Ishikawa (cell line): ENCODE measurements around the gene OR2C3.

Source experiments
- CEBPB ChIP-seq: IDR thresholded peaks from 2 replicates; pipeline ENCODE4 v1.6.1; 2012
- CREB1 ChIP-seq: IDR thresholded peaks from 2 replicates; pipeline ENCODE4 v1.6.1; 2012; ENCODE audit warnings: low read depth
- EGR1 ChIP-seq: IDR thresholded peaks from 2 replicates; pipeline ENCODE4 v1.6.1; 2012
- EP300 ChIP-seq: IDR thresholded peaks from 2 replicates; pipeline ENCODE4 v1.6.1; 2012; ENCODE audit warnings: borderline replicate concordance
- FOXM1 ChIP-seq: IDR thresholded peaks from 2 replicates; pipeline ENCODE4 v1.6.1; 2012; ENCODE audit warnings: low read depth, borderline replicate concordance
- NFIC ChIP-seq: IDR thresholded peaks from 2 replicates; pipeline ENCODE4 v1.6.1; 2012
- RAD21 ChIP-seq: IDR thresholded peaks from 2 replicates; pipeline ENCODE4 v1.6.1; 2012; ENCODE audit warnings: low read depth
- TAF1 ChIP-seq: IDR thresholded peaks from 2 replicates; pipeline ENCODE4 v1.6.1; 2012; ENCODE audit warnings: low read depth, mild to moderate bottlenecking
- TCF12 ChIP-seq: IDR thresholded peaks from 2 replicates; pipeline ENCODE4 v1.6.1; 2012; ENCODE audit warnings: low read depth
- TEAD4 ChIP-seq: IDR thresholded peaks from 2 replicates; pipeline ENCODE4 v1.6.1; 2012
- YY1 ChIP-seq: IDR thresholded peaks from 2 replicates; pipeline ENCODE4 v1.6.1; 2012; ENCODE audit warnings: low read depth
- ZBTB7A ChIP-seq: IDR thresholded peaks from 2 replicates; pipeline ENCODE4 v1.6.1; 2012; ENCODE audit warnings: low read depth
- TF ChIP-seq, protein P1 (sequence below): IDR thresholded peaks from 2 replicates; pipeline ENCODE4 v1.6.1; 2012; ENCODE audit warnings: low read depth, mild to moderate bottlenecking
- TF ChIP-seq, protein P2 (sequence below): IDR thresholded peaks from 2 replicates; pipeline ENCODE4 v1.6.1; 2012
- TF ChIP-seq, protein P3 (sequence below): IDR thresholded peaks from 2 replicates; pipeline ENCODE4 v1.6.1; 2012

Gene OR2C3

DNA sequence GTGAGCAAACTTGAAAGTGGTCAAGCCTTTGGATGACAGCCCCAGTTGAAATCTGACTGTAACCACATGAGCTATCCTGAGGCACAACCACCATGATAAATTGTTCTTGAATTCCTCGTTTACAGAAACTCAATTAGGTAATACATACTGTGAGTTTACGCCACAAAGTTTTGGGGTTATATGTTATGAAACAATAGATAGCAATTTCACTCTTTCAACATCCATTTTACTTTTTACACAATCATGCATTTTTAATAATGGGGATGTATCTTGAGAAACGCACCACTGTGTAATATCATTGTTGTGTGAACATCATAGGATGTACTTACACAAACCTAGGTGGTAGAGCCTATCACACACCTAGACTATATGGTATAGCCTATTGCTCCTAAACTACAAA is 35.4 kb downstream of the OR2C3 start:
- TF ChIP-seq, protein P1, sequence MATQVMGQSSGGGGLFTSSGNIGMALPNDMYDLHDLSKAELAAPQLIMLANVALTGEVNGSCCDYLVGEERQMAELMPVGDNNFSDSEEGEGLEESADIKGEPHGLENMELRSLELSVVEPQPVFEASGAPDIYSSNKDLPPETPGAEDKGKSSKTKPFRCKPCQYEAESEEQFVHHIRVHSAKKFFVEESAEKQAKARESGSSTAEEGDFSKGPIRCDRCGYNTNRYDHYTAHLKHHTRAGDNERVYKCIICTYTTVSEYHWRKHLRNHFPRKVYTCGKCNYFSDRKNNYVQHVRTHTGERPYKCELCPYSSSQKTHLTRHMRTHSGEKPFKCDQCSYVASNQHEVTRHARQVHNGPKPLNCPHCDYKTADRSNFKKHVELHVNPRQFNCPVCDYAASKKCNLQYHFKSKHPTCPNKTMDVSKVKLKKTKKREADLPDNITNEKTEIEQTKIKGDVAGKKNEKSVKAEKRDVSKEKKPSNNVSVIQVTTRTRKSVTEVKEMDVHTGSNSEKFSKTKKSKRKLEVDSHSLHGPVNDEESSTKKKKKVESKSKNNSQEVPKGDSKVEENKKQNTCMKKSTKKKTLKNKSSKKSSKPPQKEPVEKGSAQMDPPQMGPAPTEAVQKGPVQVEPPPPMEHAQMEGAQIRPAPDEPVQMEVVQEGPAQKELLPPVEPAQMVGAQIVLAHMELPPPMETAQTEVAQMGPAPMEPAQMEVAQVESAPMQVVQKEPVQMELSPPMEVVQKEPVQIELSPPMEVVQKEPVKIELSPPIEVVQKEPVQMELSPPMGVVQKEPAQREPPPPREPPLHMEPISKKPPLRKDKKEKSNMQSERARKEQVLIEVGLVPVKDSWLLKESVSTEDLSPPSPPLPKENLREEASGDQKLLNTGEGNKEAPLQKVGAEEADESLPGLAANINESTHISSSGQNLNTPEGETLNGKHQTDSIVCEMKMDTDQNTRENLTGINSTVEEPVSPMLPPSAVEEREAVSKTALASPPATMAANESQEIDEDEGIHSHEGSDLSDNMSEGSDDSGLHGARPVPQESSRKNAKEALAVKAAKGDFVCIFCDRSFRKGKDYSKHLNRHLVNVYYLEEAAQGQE = no peak
- TF ChIP-seq NFIC (no peak), TCF12 (no peak), CEBPB (no peak), RAD21 (no peak), CREB1 (no peak), YY1 (no peak)
- TF ChIP-seq, protein P2, sequence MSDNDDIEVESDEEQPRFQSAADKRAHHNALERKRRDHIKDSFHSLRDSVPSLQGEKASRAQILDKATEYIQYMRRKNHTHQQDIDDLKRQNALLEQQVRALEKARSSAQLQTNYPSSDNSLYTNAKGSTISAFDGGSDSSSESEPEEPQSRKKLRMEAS = no peak

DNA sequence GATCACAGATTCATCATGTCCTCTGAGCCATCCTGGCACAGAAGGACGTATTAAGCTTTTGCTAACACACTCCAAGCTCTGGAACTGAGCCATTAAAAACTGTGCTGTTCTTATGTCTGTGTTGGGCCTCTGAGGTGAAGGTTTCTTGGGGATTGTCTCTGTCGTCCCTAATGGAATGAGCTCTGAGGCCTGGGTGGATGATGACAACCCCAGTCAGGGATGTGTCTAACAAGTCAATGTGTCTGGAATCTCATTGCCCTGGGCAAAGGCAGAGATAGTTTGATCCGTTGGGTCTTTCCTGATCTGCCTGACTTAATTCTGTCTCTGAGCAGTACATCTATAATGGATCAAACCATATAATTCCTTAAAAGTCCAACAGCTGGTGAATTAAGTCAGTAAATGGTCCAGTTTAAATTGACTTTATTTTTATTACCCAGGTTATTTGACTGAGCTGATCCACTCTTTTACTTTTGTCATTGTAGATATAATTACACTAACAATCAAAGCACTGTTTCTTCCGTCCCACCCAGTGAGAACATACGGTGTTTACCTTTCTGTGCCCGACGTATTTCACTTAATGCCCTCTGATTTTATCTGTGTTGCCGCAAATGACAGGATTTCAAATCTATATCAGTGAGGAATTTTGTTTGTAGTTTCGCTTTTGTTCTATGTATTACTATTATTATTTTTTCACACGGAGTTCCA is 39.5 kb downstream of the OR2C3 start:
- TF ChIP-seq TCF12 (no peak), NFIC (no peak), TAF1 (no peak), FOXM1 (no peak), RAD21 (no peak), CREB1 (no peak), CEBPB (no peak), YY1 (no peak), EP300 (no peak), EGR1 (no peak), ZBTB7A (no peak), TEAD4 (no peak)
- TF ChIP-seq, protein P1 = no peak
- TF ChIP-seq, protein P3, sequence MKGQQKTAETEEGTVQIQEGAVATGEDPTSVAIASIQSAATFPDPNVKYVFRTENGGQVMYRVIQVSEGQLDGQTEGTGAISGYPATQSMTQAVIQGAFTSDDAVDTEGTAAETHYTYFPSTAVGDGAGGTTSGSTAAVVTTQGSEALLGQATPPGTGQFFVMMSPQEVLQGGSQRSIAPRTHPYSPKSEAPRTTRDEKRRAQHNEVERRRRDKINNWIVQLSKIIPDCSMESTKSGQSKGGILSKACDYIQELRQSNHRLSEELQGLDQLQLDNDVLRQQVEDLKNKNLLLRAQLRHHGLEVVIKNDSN = no peak
- TF ChIP-seq, protein P2 = no peak

DNA sequence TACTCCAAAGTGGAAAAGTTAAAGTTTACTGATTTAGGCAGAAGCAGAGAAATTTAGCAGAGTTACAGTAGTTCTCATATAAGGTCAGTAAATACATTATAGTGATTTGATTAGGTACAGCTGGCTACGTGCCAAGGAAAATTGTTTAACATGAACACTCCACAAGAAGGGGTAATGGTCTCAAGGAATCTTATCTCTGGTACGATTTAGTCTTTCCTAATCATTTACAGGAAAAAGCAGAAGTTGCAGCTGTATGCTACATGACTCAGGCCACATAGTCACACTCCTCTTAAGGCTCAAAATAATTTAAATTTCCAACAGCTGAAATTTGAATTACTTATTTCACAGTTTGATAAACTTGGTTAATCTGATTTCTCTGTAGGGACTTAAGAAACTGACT is 41.5 kb downstream of the OR2C3 start:
- TF ChIP-seq TAF1 = no peak
- TF ChIP-seq, protein P3 = no peak

DNA sequence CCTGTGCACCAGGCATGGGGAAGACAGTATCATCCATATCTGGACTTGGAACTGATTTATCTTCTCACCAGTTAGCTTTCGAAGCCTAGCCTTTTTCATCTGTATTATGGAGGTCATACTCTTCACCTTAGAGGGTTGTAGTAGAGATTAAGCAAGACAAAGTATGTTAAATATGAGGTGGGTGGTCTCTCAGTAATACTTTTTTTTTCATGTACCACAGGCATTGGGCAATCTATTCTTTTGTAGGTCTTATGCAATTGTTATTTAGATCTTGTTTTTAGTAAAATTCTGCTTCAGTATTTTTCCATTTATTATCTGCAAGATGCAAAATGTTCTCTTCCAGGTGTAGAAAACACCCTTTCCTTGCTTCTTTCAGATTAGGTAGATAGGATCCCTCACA is 43.1 kb downstream of the OR2C3 start:
- no peak for TF ChIP-seq YY1
- TF ChIP-seq, protein P1 = no peak
- no peak for TF ChIP-seq FOXM1
- no peak for TF ChIP-seq TCF12
- no peak for TF ChIP-seq ZBTB7A
- no peak for TF ChIP-seq EGR1
- TF ChIP-seq NFIC = no peak

DNA sequence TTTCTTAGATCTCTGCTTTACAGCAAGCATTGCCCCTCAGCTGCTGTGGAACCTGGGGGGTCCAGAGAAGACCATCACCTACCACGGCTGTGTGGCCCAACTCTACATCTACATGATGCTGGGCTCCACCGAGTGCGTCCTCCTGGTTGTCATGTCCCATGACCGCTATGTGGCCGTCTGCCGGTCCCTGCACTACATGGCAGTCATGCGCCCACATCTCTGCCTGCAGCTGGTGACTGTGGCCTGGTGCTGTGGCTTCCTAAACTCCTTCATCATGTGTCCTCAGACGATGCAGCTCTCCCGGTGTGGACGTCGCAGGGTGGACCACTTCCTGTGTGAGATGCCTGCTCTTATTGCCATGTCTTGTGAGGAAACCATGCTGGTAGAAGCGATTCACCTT is 44.9 kb downstream of the OR2C3 start:
- no peak for TF ChIP-seq CREB1
- TF ChIP-seq, protein P1 = no peak
- no peak for TF ChIP-seq NFIC
- no peak for TF ChIP-seq EGR1
- TF ChIP-seq, protein P2 = no peak
- TF ChIP-seq, protein P3 = no peak
- no peak for TF ChIP-seq YY1
- no peak for TF ChIP-seq FOXM1
- TF ChIP-seq ZBTB7A = no peak
- TF ChIP-seq CEBPB = no peak
